ENCODE results near the gene PHF10. TPM values are rescaled to one million over a fixed set of nuclear protein-coding genes. Genes with fewer than 3 reads are reported as not detected.
A peak's percentile ranks its signal among the peaks of the same experiment; 100 is the strongest.
"Not testable (repeated sequence)": the region's sequence is repeated elsewhere in the genome, so short reads cannot be mapped to it uniquely, and the experiment has no call there.

PHF10 gene
- total RNA-seq, 1 experiment from 2014 or later: 26.6 TPM

GRCh38 chr6:169723200-169723909, 945 bp downstream of the PHF10 start:
- DNase-seq (ENCODE audit: low read depth): peak; percentile 64

GRCh38 chr6:169722362-169723199, 1.7 kb downstream of the PHF10 start:
- DNase-seq (ENCODE audit: low read depth): peak; percentile 80

- no peak for DNase-seq (ENCODE audit: low read depth)
These were observed 4.0 kb downstream of the PHF10 start for GRCh38 chr6:169720207-169720855.

GRCh38 chr6:169719117-169719516, 5.2 kb downstream of the PHF10 start:
- DNase-seq (ENCODE audit: low read depth): no peak

GRCh38 chr6:169714595-169714994, 9.7 kb downstream of the PHF10 start:
- DNase-seq (ENCODE audit: low read depth): no peak

GRCh38 chr6:169714178-169714577, 10.1 kb downstream of the PHF10 start:
- no peak for DNase-seq (ENCODE audit: low read depth)

GRCh38 chr6:169710009-169710408, 14.3 kb downstream of the PHF10 start:
- no peak for DNase-seq (ENCODE audit: low read depth)

GRCh38 chr6:169709293-169709692, 15.0 kb downstream of the PHF10 start:
- no peak for DNase-seq (ENCODE audit: low read depth)

- no peak for DNase-seq (ENCODE audit: low read depth)
These were observed 16.5 kb downstream of the PHF10 start for GRCh38 chr6:169707772-169708171.

GRCh38 chr6:169702840-169703246, 21.5 kb downstream of the PHF10 start:
- DNase-seq (ENCODE audit: low read depth): no peak

- peak; percentile 96 for DNase-seq (ENCODE audit: low read depth)
These were observed 22.1 kb downstream of the PHF10 start, which contains the start of the genes C6orf120 and WDR27 for GRCh38 chr6:169701954-169702839. C6orf120 (plus strand) TSS chr6:169702126; CDS start chr6:169702460, 334 bp downstream. WDR27 (minus strand) TSS chr6:169702029; CDS start chr6:169689005, 13,024 bp downstream.

- DNase-seq (ENCODE audit: low read depth): peak; percentile 43
These were observed 22.9 kb downstream of the PHF10 start for GRCh38 chr6:169701311-169701953.

- DNase-seq (ENCODE audit: low read depth): peak; percentile 48
These were observed 24.0 kb downstream of the PHF10 start for GRCh38 chr6:169700296-169700695.

- DNase-seq (ENCODE audit: low read depth): not testable (repeated sequence)
These were observed 27.2 kb downstream of the PHF10 start for GRCh38 chr6:169697115-169697514.

- no peak for DNase-seq (ENCODE audit: low read depth)
These were observed 29.2 kb downstream of the PHF10 start for GRCh38 chr6:169695131-169695530.

GRCh38 chr6:169692516-169692915, 31.8 kb downstream of the PHF10 start:
- peak; percentile 62 for DNase-seq (ENCODE audit: low read depth)

- DNase-seq (ENCODE audit: low read depth): no peak
These were observed 33.0 kb downstream of the PHF10 start for GRCh38 chr6:169691260-169691659.

GRCh38 chr6:169689287-169689686, 35.0 kb downstream of the PHF10 start:
- DNase-seq (ENCODE audit: low read depth): peak; percentile 92

GRCh38 chr6:169685860-169686259, 38.4 kb downstream of the PHF10 start:
- no peak for DNase-seq (ENCODE audit: low read depth)

GRCh38 chr6:169684056-169684455, 40.2 kb downstream of the PHF10 start:
- DNase-seq (ENCODE audit: low read depth): no peak

GRCh38 chr6:169678342-169678741, 46.0 kb downstream of the PHF10 start:
- DNase-seq (ENCODE audit: low read depth): no peak

All from RPMI7951 (cell line).